Measurements from ENCODE around the gene OR5H15.

Gene OR5H15

DNA sequence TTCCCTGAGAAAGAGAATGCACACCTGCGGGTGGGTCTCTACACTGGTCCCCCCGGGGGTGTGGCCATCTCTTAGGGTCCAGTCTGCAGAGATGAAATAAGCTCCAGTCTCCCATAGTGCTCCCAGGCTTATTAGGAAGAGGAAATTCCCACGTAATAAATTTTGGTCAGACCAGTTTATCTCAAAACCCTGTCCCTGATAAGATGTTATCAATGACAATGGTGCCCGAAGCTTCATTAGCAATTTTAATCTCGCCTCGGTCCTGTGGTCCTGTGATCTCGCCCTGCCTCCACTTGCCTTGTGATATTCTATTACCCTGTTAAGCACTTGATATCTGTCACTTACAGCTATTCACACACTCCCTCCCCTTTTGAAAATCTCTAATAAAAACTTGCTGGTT is 46.8 kb downstream of the OR5H15 start:
- no peak overlapping the region for H2AFZ ChIP-seq (ENCODE audit: low read depth)
- no peak overlapping the region for H3K4me2 ChIP-seq

DNA sequence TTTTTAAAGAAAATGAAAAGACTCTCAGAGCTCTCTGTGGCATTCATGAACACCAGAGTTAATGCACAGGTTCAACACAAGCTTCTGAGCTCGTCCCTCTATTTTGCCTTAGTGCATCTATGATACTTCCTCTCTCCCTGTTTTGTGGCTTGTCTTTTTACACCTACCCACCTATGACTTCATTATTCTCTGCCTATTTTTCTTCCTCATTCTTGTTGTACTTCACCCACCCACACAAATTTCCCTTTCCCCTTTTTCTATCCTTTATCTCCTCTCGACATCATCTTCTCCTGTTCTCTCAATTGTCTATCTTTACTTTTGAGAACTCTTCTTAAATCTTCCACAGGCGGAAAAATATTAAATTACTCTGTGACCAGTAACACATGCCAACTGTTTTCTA is 48.6 kb downstream of the OR5H15 start:
- H3K4me1 ChIP-seq (ENCODE audit: low read depth, poor library complexity, severe bottlenecking): no peaks in the 10 kb centered on the region

More for the DNA sequence above, 46.8 kb downstream of the OR5H15 start:
- Histone ChIP-seq H3K9ac (no peak overlapping the region), H4K20me1 (ENCODE audit: insufficient read depth) (no peaks in the 10 kb centered on the region), H3K79me2 (ENCODE audit: insufficient read depth, low read depth) (no peaks in the 10 kb centered on the region), H3K27me3 (ENCODE audit: insufficient read depth, low read depth) (no peaks in the 10 kb centered on the region), H3K4me3 (IDR thresholded peaks at IDR 0.05; ENCODE audit: insufficient read depth, low read depth, low read length) (no peak overlapping the region), H3K36me3 (ENCODE audit: insufficient read depth) (no peaks in the 10 kb centered on the region), H3K27ac (no peak overlapping the region), H3K4me1 (ENCODE audit: low read depth, poor library complexity, severe bottlenecking) (no peaks in the 10 kb centered on the region)
- TF ChIP-seq, protein P1, sequence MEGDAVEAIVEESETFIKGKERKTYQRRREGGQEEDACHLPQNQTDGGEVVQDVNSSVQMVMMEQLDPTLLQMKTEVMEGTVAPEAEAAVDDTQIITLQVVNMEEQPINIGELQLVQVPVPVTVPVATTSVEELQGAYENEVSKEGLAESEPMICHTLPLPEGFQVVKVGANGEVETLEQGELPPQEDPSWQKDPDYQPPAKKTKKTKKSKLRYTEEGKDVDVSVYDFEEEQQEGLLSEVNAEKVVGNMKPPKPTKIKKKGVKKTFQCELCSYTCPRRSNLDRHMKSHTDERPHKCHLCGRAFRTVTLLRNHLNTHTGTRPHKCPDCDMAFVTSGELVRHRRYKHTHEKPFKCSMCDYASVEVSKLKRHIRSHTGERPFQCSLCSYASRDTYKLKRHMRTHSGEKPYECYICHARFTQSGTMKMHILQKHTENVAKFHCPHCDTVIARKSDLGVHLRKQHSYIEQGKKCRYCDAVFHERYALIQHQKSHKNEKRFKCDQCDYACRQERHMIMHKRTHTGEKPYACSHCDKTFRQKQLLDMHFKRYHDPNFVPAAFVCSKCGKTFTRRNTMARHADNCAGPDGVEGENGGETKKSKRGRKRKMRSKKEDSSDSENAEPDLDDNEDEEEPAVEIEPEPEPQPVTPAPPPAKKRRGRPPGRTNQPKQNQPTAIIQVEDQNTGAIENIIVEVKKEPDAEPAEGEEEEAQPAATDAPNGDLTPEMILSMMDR (conservative IDR thresholded peaks at IDR 0.05; ENCODE audit: low read depth, low read length): no peak

More for the DNA sequence above, 48.6 kb downstream of the OR5H15 start:
- Histone ChIP-seq H3K4me2 (no peak overlapping the region), H3K36me3 (ENCODE audit: insufficient read depth) (no peaks in the 10 kb centered on the region), H3K4me3 (IDR thresholded peaks at IDR 0.05; ENCODE audit: insufficient read depth, low read depth, low read length) (no peak overlapping the region), H4K20me1 (ENCODE audit: insufficient read depth) (no peaks in the 10 kb centered on the region), H2AFZ (ENCODE audit: low read depth) (no peak overlapping the region), H3K79me2 (ENCODE audit: insufficient read depth, low read depth) (no peaks in the 10 kb centered on the region), H3K9ac (no peak overlapping the region), H3K27ac (no peak overlapping the region), H3K27me3 (ENCODE audit: insufficient read depth, low read depth) (no peaks in the 10 kb centered on the region)
- TF ChIP-seq, protein P1 (conservative IDR thresholded peaks at IDR 0.05; ENCODE audit: low read depth, low read length): no peak
